Left colon (tissue), 2 donors: ENCODE results near the gene RETREG1. TPM values are rescaled to one million over a fixed set of nuclear protein-coding genes. Genes with fewer than 3 reads are reported as not detected.

Experiments
- ATAC-seq: fragments of 200-7000 bp; cut with Tn5 transposase; one replicate; pipeline ENCODE4 v1.9.1; 2020; ENCODE audit warnings: mild to moderate bottlenecking, moderate library complexity
- DNase-seq, 2 donors: peaks; one replicate each; pipeline ENCODE4 v3.0.0-alpha.2; 2020
- intact Hi-C, 2 donors: fragments of 100-400 bp; cut with DNase I in 1 of 2; cut with micrococcal nuclease in 1 of 2; formaldehyde crosslinking; loops; one replicate each; pipeline versions ENCODE4 v1.11.2 to v1.14.0; 2022; cut with DNase I, micrococcal nuclease
- total RNA-seq, 2 donors: library from RNA; stranded (reverse); fragmentation: NEBNext Ultra II Directional; extraction: Animal tissue kit (Norgen Biotek cat#: 25700); gene quantifications; one replicate each; pipeline ENCODE4 v1.2.1, GENCODE V29; 2021
- donor health status: DM: no; HTN: no; CAD: no.
- donor health status: DM: yes; HTN: yes; CAD: no.

The RETREG1 gene
- total RNA-seq, 2 donors from 2014 or later, result 63.7 to 100 TPM

- ATAC-seq (no peak), DNase-seq (no peak)
- intact Hi-C loops, result no loop called here
These were observed 106.7 kb downstream of the RETREG1 start for GRCh38 chr5:16510098-16510497.

- peak; percentile 76 for DNase-seq
- intact Hi-C loops, result no loop called here
- peak; percentile 93 for ATAC-seq
These were observed 107.9 kb downstream of the RETREG1 start for GRCh38 chr5:16508730-16509531.

GRCh38 chr5:16507716-16508115 lies 109.1 kb downstream of the RETREG1 start:
- ATAC-seq (no peak), DNase-seq (no peak)
- intact Hi-C loops, result no loop called here

DNA sequence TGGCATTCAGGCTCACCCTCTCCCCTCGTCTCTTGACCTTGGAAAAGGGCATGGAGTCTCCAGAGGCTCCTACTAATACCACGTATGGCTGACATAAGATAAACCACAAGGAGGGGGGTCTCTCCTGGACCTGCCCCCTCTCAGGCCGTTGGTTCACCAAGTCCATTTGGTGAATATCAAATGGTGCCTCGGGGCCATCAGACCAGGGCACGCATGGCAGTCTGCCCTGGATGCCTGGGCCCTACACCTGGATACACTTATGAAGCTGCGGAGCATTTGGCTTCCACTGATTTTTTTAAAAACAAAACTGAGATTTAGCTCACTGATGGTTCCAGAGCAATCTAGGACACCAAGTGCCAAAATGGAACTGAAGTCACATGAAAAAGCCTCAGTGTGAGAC lies 110.9 kb downstream of the RETREG1 start:
- DNase-seq, result no peak
- no peak for ATAC-seq
- intact Hi-C loops, result no loop called here

DNA sequence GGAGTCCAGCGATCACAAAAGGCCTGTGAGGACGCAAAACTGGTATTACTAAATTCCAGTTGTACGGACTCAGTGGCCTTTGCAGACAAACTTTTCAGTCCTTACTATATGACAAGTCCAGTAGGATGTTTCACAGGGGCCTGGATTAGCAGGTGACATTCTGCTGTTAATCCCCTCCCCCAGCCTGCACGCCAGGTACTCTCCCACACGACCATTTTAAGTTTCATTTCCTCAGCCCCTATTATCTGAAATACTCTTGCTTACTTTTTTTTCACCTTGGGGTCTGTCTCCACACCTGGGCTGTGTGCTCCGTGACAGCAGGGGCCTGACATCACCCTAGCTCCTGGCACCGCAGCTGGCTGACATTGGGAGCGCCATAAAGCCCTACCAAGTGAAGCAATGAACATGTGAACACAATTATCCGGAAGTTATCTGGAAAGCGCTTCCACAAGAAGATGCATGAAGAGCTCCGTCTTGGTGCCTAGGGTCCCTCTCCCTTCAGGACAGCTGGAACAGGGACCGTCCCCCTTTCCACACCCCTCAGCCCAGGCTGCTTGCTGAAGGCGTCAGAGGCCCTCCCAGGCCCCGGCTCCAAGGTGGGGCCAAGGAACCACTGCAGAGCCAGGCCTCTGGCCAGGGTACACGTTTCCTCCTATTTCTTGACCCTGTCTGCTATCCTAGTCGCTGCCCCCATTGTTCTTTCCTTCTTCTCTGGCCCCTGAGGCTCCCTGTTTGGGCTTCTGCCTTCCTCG lies 111.5 kb downstream of the RETREG1 start:
- ATAC-seq (no peak), DNase-seq (no peak)
- intact Hi-C loops, result no loop called here

GRCh38 chr5:16504571-16504970 lies 112.2 kb downstream of the RETREG1 start:
- no peak for ATAC-seq
- no peak for DNase-seq
- intact Hi-C loops, result no loop called here

- ATAC-seq (no peak), DNase-seq (no peak)
- intact Hi-C loops, result no loop called here
These were observed 113.9 kb downstream of the RETREG1 start for GRCh38 chr5:16502866-16503265.

- no peak for DNase-seq
- ATAC-seq, result no peak
- intact Hi-C loops, result no loop called here
These were observed 116.8 kb downstream of the RETREG1 start for GRCh38 chr5:16500024-16500423.

DNA sequence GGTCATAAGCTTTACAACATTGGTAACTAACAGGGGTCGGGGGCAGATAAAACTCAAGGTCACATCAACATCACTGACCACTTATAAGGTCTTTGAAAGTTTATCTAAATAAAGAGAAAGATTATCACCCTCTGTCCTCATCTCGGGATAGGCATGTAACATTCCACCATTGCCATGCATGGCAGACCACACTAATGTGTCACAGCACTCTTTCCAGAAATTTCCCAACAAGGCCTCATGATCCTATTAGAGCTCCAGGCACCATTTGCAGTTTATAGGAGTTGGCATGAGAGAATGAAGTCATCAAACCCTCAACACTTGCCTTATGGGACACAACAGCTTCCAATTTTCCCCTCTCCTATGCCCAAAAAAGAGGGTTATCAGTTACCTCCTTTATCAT lies 119.3 kb downstream of the RETREG1 start:
- intact Hi-C loops, result no loop called here
- no peak for DNase-seq
- no peak for ATAC-seq

DNA sequence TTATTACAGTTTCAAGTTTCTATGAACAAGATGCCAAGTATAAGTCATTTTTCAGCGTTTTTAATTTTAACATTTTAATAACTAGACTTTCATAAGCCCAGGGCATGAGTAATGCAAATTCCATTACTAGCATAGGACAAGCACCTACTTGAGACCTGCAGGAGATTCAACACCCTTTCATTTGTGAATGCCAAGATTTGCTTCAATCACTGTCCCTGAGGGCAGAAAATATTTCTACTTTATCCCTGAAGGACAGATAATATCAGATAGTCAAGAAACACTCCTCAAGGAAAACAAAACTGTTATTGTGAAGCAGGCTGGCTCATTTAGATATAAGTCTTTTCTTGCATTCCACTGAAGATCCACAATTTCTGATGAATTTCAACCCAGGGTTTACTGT lies 123.5 kb downstream of the RETREG1 start:
- intact Hi-C loops, result loop anchor here in 1 of 2 donors (5.0 kb wide), 1 partner anchor 59 kb away; no protein-coding TSS in a partner anchor
- ATAC-seq (no peak), DNase-seq (no peak)

GRCh38 chr5:16492398-16493140 lies 124.2 kb downstream of the RETREG1 start:
- ATAC-seq (peak; percentile 77), DNase-seq (peak; percentile 61 to 70)
- intact Hi-C loops, result loop anchor here in 1 of 2 donors (5.0 kb wide), 1 partner anchor 60 kb away; no protein-coding TSS in a partner anchor

GRCh38 chr5:16490911-16491310 lies 125.9 kb downstream of the RETREG1 start:
- no peak for ATAC-seq
- no peak for DNase-seq
- intact Hi-C loops, result loop anchor here in 1 of 2 donors (5.0 kb wide), 1 partner anchor 61 kb away; no protein-coding TSS in a partner anchor

GRCh38 chr5:16489322-16489791 lies 127.4 kb downstream of the RETREG1 start:
- ATAC-seq (peak; percentile 63), DNase-seq (no peak)
- intact Hi-C loops, result loop anchor here in 1 of 2 donors (10.0 kb wide), 1 partner anchor 175 kb away; no protein-coding TSS in a partner anchor

DNA sequence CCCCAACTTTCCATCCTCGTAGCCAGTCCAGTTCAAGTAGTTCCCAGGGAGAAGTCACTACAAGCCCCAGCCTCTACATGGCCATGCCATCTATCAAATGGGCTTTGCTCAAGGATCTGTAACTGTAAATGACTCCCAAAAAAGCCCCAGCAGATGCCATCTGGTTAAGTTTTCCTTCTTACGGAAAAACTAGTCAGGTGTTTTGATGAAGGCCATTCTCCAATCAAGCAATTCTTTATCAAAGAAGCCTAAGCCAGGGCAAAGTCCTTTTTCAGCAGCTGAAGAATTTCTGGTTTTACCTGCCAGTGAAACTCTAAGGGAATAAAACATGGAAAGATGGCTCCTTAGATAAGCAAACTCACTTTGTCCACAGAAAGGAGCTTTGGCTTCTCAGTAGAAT lies 129.3 kb downstream of the RETREG1 start:
- DNase-seq (no peak), ATAC-seq (peak; percentile 44)
- intact Hi-C loops, result loop anchor here in 1 of 2 donors (10.0 kb wide), 1 partner anchor 177 kb away; no protein-coding TSS in a partner anchor

DNA sequence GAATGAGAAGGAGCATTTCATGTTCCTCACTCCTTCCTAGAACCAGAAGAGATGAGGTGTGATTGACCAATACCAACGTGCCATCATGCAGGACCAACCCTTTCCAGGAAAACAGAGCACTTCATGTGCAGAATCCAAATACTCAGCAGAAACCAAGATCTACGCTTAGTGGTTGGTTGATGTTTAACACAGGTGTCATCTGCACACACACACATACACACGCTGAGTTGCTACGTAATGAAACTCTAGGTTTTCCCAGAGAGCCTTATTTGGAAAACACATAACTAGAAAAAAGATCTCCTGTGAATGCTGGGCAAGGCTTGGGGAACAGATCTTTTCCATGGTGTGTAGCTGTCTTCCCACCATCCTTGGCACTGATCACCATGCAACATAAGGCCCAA lies 130.1 kb downstream of the RETREG1 start:
- ATAC-seq, result peak; percentile 39
- no peak for DNase-seq
- intact Hi-C loops, result loop anchor here in 1 of 2 donors (10.0 kb wide), 1 partner anchor 178 kb away; no protein-coding TSS in a partner anchor

DNA sequence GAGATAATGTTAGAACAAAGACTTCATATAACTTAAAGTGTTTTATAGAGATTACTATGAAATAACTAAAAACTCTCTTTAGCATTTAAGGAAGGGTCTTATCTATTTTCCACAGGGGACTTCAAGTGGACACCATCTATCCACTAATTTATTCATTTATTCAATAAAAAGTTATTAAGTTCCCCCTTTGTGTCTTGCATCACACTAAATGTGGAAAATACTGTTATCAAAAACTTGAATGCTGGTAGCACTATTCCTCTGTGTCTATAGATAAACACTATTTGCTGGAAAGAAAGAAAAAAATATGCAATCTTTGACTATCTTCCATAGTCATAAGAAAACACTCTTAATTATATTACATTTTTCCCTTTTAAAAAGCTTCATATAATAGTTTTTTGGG lies 131.1 kb downstream of the RETREG1 start:
- ATAC-seq (no peak), DNase-seq (no peak)
- intact Hi-C loops, result loop anchor here in 1 of 2 donors (10.0 kb wide), 1 partner anchor 179 kb away; no protein-coding TSS in a partner anchor

DNA sequence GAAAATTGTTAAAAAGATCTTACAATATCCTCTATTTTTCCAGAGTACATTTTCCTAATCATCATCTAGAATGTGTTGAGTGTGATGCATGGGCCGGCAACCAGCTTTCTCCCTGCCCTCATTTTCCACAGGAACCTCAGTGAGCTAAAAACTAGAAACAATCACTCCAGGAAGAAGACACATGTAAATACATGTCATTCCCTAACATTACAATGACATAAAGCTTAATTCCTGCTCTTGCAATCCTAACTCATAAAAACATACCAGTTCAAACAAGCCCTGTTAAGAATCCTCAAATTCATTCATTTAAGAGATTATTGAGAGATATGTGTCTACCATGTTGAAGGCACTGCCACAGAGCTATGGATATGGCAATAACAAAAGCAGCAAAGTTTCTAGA lies 132.7 kb downstream of the RETREG1 start:
- peak; percentile 25 for ATAC-seq
- intact Hi-C loops, result loop anchor here in 1 of 2 donors (10.0 kb wide), 1 partner anchor 181 kb away; no protein-coding TSS in a partner anchor
- DNase-seq, result no peak

DNA sequence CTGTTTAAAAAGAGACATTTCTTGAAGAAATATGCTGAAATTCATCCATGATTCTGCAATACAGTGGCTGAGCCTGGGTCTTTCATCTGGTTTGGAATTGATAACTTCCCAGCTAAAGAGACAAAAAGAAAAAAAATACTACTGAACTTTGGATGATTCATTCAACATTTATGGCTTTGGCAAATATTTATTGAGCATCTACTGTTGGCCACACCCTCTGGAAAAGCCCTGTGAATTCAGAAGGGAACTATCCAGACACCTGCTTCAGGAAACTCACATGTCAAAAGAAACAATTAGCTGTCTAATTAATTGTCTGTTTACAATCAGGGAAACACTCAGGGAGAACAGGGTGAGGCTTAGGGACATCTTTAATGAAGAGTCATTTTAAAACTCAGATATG lies 133.4 kb downstream of the RETREG1 start:
- no peak for DNase-seq
- intact Hi-C loops, result loop anchor here in 1 of 2 donors (10.0 kb wide), 1 partner anchor 181 kb away; no protein-coding TSS in a partner anchor
- ATAC-seq, result peak; percentile 81

- DNase-seq, result no peak
- ATAC-seq, result no peak
- intact Hi-C loops, result loop anchor here in 1 of 2 donors (10.0 kb wide), 1 partner anchor 182 kb away; no protein-coding TSS in a partner anchor
These were observed 133.9 kb downstream of the RETREG1 start for GRCh38 chr5:16482891-16483290.
